HG02588 (cell line): Measurements from ENCODE around the gene TATDN2.

Experiments used
- ATAC-seq: cut with Tn5 transposase; IDR thresholded peaks from one replicate; pipeline ENCODE4 v1.9.1; 2021; ENCODE audit warnings: mild to moderate bottlenecking, moderate library complexity; ENCODE audit not compliant: unreplicated experiment

The TATDN2 gene, protein sequence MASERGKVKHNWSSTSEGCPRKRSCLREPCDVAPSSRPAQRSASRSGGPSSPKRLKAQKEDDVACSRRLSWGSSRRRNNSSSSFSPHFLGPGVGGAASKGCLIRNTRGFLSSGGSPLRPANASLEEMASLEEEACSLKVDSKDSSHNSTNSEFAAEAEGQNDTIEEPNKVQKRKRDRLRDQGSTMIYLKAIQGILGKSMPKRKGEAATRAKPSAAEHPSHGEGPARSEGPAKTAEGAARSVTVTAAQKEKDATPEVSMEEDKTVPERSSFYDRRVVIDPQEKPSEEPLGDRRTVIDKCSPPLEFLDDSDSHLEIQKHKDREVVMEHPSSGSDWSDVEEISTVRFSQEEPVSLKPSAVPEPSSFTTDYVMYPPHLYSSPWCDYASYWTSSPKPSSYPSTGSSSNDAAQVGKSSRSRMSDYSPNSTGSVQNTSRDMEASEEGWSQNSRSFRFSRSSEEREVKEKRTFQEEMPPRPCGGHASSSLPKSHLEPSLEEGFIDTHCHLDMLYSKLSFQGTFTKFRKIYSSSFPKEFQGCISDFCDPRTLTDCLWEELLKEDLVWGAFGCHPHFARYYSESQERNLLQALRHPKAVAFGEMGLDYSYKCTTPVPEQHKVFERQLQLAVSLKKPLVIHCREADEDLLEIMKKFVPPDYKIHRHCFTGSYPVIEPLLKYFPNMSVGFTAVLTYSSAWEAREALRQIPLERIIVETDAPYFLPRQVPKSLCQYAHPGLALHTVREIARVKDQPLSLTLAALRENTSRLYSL

DNA sequence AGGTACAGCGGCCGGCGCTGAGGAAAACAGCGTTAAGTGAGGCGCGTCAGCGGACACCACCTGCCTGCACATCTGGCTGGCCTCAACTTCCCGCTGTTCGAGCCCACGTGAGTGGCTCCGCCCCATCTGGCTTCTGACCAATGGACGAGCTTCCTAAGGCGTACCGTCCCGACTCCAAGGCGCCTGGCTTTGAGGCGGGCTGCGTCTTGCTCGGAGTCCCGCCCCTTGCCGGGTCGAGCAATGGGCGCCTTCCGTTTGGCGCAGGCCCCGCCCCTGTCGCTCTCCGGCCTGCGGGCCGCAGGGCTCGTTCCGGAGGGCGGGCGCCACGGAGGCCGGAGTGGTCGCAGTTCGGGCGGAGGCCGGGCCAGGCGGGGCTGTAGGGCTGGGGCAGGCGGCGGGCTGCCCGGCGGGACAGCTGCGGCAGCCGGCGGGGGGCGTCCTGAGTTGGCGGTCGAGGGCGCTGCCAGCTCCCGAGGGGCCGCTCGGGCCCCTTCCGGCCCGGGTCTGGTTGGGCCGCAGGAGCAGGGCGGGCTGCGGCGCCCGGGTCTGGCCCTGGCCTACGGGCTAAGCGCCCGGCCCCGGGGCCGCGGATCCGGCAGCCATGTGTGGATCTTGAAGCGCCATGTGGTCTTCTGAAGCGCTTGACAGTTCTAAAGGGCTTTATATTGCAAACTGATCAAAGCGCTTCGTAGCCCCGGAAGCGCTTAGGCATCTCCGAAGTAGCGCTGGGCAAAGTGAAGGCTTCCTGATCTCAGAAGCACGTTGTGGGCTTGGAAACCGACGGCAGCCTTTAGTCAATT is at the start of gene TATDN2:
Gene TATDN2 (plus strand): TSS at position 276 of the 800 bp plus-strand sequence. CDS start 742 bp downstream, outside the sequence.
- peak; percentile 94 for ATAC-seq

GRCh38 chr3:10198761-10199649 is 49.3 kb upstream of the TATDN2 start:
- ATAC-seq = peak; percentile 70

- no peak for ATAC-seq
Measured at GRCh38 chr3:10204921-10205320, 43.3 kb upstream of the TATDN2 start.

- no peak for ATAC-seq
Measured at GRCh38 chr3:10205451-10206165, 42.7 kb upstream of the TATDN2 start.

DNA sequence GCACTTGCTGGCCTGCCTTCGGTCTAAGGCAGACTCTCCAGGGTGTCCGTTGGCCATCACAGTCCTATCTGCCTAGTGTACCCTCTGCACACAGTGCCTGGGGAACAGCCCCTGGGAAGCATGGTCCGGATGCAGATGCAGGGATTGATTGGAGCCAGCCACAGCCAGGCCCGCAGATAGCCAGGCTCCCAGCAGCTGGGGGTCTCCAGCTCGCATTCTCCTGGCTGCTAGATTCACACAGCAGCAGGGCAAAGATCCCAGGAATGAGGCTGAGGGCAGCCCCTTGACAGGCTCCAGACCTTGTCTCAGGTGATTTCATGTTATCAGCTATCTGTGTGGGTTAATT is 42.1 kb upstream of the TATDN2 start:
- no peak for ATAC-seq

DNA sequence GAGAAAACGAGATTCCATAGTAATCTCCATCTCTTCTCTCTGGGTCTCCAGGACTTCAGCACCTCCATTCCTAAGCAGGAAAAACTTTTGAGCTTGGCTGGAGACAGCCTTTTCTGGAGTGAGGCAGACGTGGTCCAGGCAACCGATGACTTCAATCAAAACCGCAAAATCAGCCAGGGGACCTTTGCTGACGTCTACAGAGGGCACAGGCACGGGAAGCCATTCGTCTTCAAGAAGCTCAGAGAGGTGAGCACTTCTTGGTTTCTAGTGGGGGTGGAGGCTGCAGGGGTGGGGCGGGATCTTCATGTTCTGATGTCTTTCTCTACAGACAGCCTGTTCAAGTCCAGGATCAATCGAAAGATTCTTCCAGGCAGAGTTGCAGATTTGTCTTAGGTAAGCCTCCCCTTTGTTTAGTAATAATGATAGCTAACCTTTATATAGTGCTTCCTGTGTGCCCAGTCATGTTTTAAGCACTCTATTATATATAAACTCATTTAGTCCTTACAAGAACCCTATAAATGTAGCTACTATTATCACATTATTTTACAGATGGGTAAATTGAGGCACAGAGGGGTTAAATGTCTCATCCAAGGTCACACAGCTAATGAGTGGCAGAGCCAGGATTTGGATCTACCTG is 35.0 kb upstream of the TATDN2 start:
- no peak for ATAC-seq

GRCh38 chr3:10215578-10216368 is 32.5 kb upstream of the TATDN2 start:
- no peak for ATAC-seq

DNA sequence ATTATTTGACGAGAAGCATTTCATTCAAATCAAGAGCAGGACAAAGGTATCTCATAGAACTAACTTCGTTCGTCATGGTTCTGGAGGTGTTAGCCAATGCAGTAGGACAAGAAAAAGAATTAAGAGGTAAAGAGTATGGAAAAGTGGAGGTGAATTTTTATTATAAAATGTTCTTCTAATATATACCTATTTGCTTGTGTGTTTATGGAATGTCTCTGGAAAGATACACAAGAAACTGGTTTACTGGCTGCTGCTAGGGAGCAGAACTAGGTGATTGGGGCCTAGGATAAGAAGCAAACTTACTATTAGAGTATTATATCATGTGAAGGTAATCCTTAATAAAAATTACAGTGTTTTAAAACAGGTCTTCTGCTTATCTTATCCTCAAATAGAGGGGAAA is 30.9 kb upstream of the TATDN2 start:
- ATAC-seq = no peak

DNA sequence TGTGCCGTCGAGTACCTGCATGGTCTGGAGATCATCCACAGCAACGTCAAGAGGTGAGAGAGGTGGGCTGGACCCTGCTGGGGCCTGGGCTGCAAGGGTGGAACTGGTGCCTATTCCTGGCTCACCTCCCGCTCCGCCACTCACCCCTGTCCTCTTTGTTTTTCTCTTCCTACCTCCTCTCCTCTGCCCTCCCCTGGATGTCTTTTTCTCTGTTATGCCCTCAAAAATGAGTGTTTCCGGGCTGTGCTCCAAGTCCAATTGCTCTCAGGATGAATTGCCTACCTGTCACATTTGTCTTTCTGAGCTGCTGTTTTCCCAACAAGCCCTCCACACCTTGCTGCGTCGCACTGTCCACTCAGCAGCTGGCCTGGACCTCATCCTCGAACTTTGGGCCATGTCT is 28.5 kb upstream of the TATDN2 start:
- ATAC-seq = no peak

- ATAC-seq = peak; percentile 64
Measured at GRCh38 chr3:10223676-10224639, 24.3 kb upstream of the TATDN2 start.

DNA sequence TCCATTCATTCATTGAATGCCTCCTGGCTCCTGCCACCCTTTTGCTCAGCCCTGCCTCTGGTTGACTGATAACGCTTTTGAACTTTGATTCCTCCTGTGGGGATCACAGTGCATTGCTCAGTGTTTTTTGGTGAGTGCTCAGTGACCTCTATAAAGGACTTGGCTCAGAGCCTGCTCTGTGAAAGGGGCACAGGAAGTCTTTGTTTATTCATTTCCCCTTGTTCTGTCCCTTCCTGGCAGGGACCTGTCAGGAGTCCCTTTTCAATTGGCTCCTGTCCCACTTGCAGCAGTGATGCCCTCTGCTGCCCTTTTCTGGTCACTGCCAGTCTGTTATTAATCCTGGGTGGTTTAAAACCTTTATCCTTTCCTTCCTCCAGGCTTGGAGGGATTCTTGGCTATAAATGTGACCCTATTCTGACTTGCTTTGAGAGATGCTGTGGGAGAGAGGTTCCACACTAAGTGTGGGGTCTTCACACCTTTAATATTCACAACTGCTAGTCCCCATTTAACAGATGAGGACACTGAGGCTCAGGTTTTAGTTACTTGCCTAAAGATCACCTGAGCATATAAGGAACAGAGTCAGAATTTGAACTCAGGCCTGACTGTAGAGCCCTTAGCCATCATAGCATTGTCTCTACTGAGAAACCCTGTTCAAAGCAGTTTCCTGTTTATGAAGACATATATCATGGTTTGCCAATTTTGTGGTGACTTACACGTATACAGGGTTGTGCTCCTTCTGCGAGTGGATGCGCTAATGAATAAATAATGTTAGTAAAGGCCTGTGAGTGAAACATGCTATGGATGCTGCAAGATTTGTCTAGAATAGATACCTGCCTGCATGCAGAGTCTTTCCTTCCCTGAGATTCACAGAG is 23.2 kb upstream of the TATDN2 start:
- ATAC-seq = no peak

- ATAC-seq = no peak
Measured at GRCh38 chr3:10226293-10226692, 22.0 kb upstream of the TATDN2 start.

GRCh38 chr3:10228248-10228950 is 19.9 kb upstream of the TATDN2 start:
- no peak for ATAC-seq

DNA sequence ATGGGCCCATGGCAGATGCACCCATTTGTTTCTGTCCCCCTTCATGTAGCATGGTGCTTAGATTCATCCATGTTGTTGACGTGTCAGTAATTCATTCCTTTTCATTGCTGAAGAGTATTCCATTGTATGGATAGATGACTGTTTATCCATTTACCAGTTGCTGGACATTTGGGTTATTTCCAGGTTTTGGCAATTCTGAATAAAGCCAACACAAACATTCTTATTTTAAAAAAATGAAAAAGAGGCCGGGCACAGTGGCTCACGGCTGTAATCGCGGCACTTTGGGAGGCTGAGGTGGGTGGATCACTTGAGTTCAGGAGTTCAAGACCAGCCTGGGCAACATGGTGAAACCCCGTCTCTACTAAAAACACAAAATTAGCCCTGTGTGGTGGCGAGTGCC is 18.7 kb upstream of the TATDN2 start:
- ATAC-seq = no peak

GRCh38 chr3:10232137-10232536 is 16.1 kb upstream of the TATDN2 start:
- no peak for ATAC-seq

DNA sequence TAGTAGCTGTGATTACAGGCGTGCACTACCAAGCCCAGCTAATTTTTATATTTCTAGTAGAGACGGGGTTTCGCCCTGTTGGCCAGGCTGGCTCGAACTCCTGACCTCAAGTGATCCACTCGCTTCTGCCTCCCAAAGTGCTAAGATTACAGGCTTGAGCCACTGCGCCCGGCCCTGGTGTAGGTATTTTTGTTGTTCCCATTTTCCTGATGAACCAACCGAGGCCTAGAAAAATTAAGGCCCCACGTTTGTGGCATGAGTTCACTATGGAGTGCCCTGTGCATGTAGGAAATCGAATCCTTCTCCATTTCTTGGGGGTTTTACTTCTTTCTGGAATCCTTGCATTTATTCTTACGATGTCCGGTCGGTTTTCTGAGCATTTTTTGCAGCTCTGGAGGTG is 14.3 kb upstream of the TATDN2 start:
- ATAC-seq = no peak
